ENCODE data around the gene AOPEP. TPM values are rescaled to one million over a fixed set of nuclear protein-coding genes. Genes with fewer than 3 reads are reported as not detected.

Gene AOPEP
- polyA plus RNA-seq, 1 donor, result 44.3 TPM

- H3K27me3 ChIP-seq (ENCODE audit: control insufficient read depth, insufficient read depth, low read length), result no peaks in the 10 kb centered on the region
- WGBS (ENCODE audit: insufficient coverage, low lambda C conversion rate), result no CpG with 5 or more reads among the region's 1 CpG
- H3K4me1 ChIP-seq (ENCODE audit: control insufficient read depth, insufficient read depth, low read length), result peaks cover 10% of the 10 kb centered on the region
- H3K9me3 ChIP-seq (ENCODE audit: control insufficient read depth, low read depth, low read length), result no peaks in the 10 kb centered on the region
- peaks cover 15% of the 10 kb centered on the region for H3K36me3 ChIP-seq (ENCODE audit: control insufficient read depth, insufficient read depth, low read length)
- no peak overlapping the region for H3K27ac ChIP-seq (ENCODE audit: low read length)
- no peak overlapping the region for H3K4me3 ChIP-seq (ENCODE audit: low read length)
- no peak for DNase-seq
Observed at GRCh38 chr9:94802251-94802650, 75.8 kb downstream of the AOPEP start.

- Histone ChIP-seq H3K4me1 (ENCODE audit: control insufficient read depth, insufficient read depth, low read length) (peaks cover 10% of the 10 kb centered on the region), H3K4me3 (ENCODE audit: low read length) (no peak overlapping the region), H3K9me3 (ENCODE audit: control insufficient read depth, low read depth, low read length) (no peaks in the 10 kb centered on the region), H3K36me3 (ENCODE audit: control insufficient read depth, insufficient read depth, low read length) (peaks cover 18% of the 10 kb centered on the region), H3K27me3 (ENCODE audit: control insufficient read depth, insufficient read depth, low read length) (no peaks in the 10 kb centered on the region), H3K27ac (ENCODE audit: low read length) (no peak overlapping the region)
- no peak for DNase-seq
- 80% methylated on average over 1 of the region's 3 CpGs for WGBS (ENCODE audit: insufficient coverage, low lambda C conversion rate)
Observed at GRCh38 chr9:94802793-94803192, 76.3 kb downstream of the AOPEP start.

- WGBS (ENCODE audit: insufficient coverage, low lambda C conversion rate), result 100% methylated on average over 2 of the region's 5 CpGs
Observed at GRCh38 chr9:94804316-94804715, 77.8 kb downstream of the AOPEP start.

GRCh38 chr9:94805051-94805489 is 78.6 kb downstream of the AOPEP start:
- no peaks in the 10 kb centered on the region for H3K9me3 ChIP-seq (ENCODE audit: control insufficient read depth, low read depth, low read length)
- no peak for DNase-seq
- peak overlapping the region; percentile 5 for H3K27ac ChIP-seq (ENCODE audit: low read length)
- 83% methylated on average over 1 of the region's 8 CpGs for WGBS (ENCODE audit: insufficient coverage, low lambda C conversion rate)
- peaks cover 25% of the 10 kb centered on the region for H3K36me3 ChIP-seq (ENCODE audit: control insufficient read depth, insufficient read depth, low read length)
- H3K27me3 ChIP-seq (ENCODE audit: control insufficient read depth, insufficient read depth, low read length), result no peaks in the 10 kb centered on the region
- peaks cover 10% of the 10 kb centered on the region for H3K4me1 ChIP-seq (ENCODE audit: control insufficient read depth, insufficient read depth, low read length)
- H3K4me3 ChIP-seq (ENCODE audit: low read length), result no peak overlapping the region

More at GRCh38 chr9:94804316-94804715, 77.8 kb downstream of the AOPEP start:
- peaks cover 21% of the 10 kb centered on the region for H3K36me3 ChIP-seq (ENCODE audit: control insufficient read depth, insufficient read depth, low read length)
- no peaks in the 10 kb centered on the region for H3K9me3 ChIP-seq (ENCODE audit: control insufficient read depth, low read depth, low read length)
- DNase-seq, result no peak
- no peaks in the 10 kb centered on the region for H3K27me3 ChIP-seq (ENCODE audit: control insufficient read depth, insufficient read depth, low read length)
- no peak overlapping the region for H3K4me3 ChIP-seq (ENCODE audit: low read length)
- no peak overlapping the region for H3K27ac ChIP-seq (ENCODE audit: low read length)
- H3K4me1 ChIP-seq (ENCODE audit: control insufficient read depth, insufficient read depth, low read length), result peaks cover 10% of the 10 kb centered on the region

GRCh38 chr9:94805585-94805984 is 79.1 kb downstream of the AOPEP start:
- no peak overlapping the region for H3K4me3 ChIP-seq (ENCODE audit: low read length)
- H3K27me3 ChIP-seq (ENCODE audit: control insufficient read depth, insufficient read depth, low read length), result no peaks in the 10 kb centered on the region
- peaks cover 10% of the 10 kb centered on the region for H3K4me1 ChIP-seq (ENCODE audit: control insufficient read depth, insufficient read depth, low read length)
- peak overlapping the region; percentile 5 for H3K27ac ChIP-seq (ENCODE audit: low read length)
- no peaks in the 10 kb centered on the region for H3K9me3 ChIP-seq (ENCODE audit: control insufficient read depth, low read depth, low read length)
- WGBS (ENCODE audit: insufficient coverage, low lambda C conversion rate), result no CpG with 5 or more reads among the region's 3 CpGs
- peak; percentile 33 to 76 for DNase-seq
- peaks cover 25% of the 10 kb centered on the region for H3K36me3 ChIP-seq (ENCODE audit: control insufficient read depth, insufficient read depth, low read length)

GRCh38 chr9:94806307-94806893 is 79.9 kb downstream of the AOPEP start:
- H3K36me3 ChIP-seq (ENCODE audit: control insufficient read depth, insufficient read depth, low read length), result peaks cover 23% of the 10 kb centered on the region
- no peaks in the 10 kb centered on the region for H3K27me3 ChIP-seq (ENCODE audit: control insufficient read depth, insufficient read depth, low read length)
- DNase-seq, result no peak
- no peaks in the 10 kb centered on the region for H3K9me3 ChIP-seq (ENCODE audit: control insufficient read depth, low read depth, low read length)
- H3K4me3 ChIP-seq (ENCODE audit: low read length), result no peak overlapping the region
- whole genome bisulfite sequencing (ENCODE audit: insufficient coverage, low lambda C conversion rate), result 100% methylated on average over 1 of the region's 3 CpGs
- H3K27ac ChIP-seq (ENCODE audit: low read length), result no peak overlapping the region
- H3K4me1 ChIP-seq (ENCODE audit: control insufficient read depth, insufficient read depth, low read length), result peaks cover 10% of the 10 kb centered on the region

GRCh38 chr9:94807556-94807955 is 81.1 kb downstream of the AOPEP start:
- Histone ChIP-seq H3K4me3 (ENCODE audit: low read length) (no peak overlapping the region), H3K9me3 (ENCODE audit: control insufficient read depth, low read depth, low read length) (no peaks in the 10 kb centered on the region), H3K4me1 (ENCODE audit: control insufficient read depth, insufficient read depth, low read length) (peaks cover 10% of the 10 kb centered on the region), H3K27me3 (ENCODE audit: control insufficient read depth, insufficient read depth, low read length) (no peaks in the 10 kb centered on the region), H3K27ac (ENCODE audit: low read length) (no peak overlapping the region), H3K36me3 (ENCODE audit: control insufficient read depth, insufficient read depth, low read length) (peaks cover 23% of the 10 kb centered on the region)
- WGBS (ENCODE audit: insufficient coverage, low lambda C conversion rate), result no CpG with 5 or more reads among the region's 3 CpGs
- DNase-seq, result no peak

GRCh38 chr9:94808926-94809700 is 82.6 kb downstream of the AOPEP start:
- H3K27ac ChIP-seq (ENCODE audit: low read length), result no peak overlapping the region
- H3K9me3 ChIP-seq (ENCODE audit: control insufficient read depth, low read depth, low read length), result no peaks in the 10 kb centered on the region
- peaks cover 10% of the 10 kb centered on the region for H3K4me1 ChIP-seq (ENCODE audit: control insufficient read depth, insufficient read depth, low read length)
- H3K27me3 ChIP-seq (ENCODE audit: control insufficient read depth, insufficient read depth, low read length), result no peaks in the 10 kb centered on the region
- whole genome bisulfite sequencing (ENCODE audit: insufficient coverage, low lambda C conversion rate), result no CpG with 5 or more reads among the region's 6 CpGs
- DNase-seq, result no peak
- H3K4me3 ChIP-seq (ENCODE audit: low read length), result no peak overlapping the region
- H3K36me3 ChIP-seq (ENCODE audit: control insufficient read depth, insufficient read depth, low read length), result peaks cover 23% of the 10 kb centered on the region

- no peak overlapping the region for H3K27ac ChIP-seq (ENCODE audit: low read length)
- DNase-seq, result no peak
- no peaks in the 10 kb centered on the region for H3K27me3 ChIP-seq (ENCODE audit: control insufficient read depth, insufficient read depth, low read length)
- H3K9me3 ChIP-seq (ENCODE audit: control insufficient read depth, low read depth, low read length), result no peaks in the 10 kb centered on the region
- H3K4me3 ChIP-seq (ENCODE audit: low read length), result no peak overlapping the region
- peaks cover 10% of the 10 kb centered on the region for H3K4me1 ChIP-seq (ENCODE audit: control insufficient read depth, insufficient read depth, low read length)
- peaks cover 23% of the 10 kb centered on the region for H3K36me3 ChIP-seq (ENCODE audit: control insufficient read depth, insufficient read depth, low read length)
- WGBS (ENCODE audit: insufficient coverage, low lambda C conversion rate), result no CpG with 5 or more reads among the region's 6 CpGs
Observed at GRCh38 chr9:94809778-94810177, 83.3 kb downstream of the AOPEP start.

GRCh38 chr9:94811074-94811473 is 84.6 kb downstream of the AOPEP start:
- no peak overlapping the region for H3K27ac ChIP-seq (ENCODE audit: low read length)
- no peaks in the 10 kb centered on the region for H3K27me3 ChIP-seq (ENCODE audit: control insufficient read depth, insufficient read depth, low read length)
- no peaks in the 10 kb centered on the region for H3K9me3 ChIP-seq (ENCODE audit: control insufficient read depth, low read depth, low read length)
- no peak for DNase-seq
- no peak overlapping the region for H3K4me3 ChIP-seq (ENCODE audit: low read length)
- peaks cover 23% of the 10 kb centered on the region for H3K36me3 ChIP-seq (ENCODE audit: control insufficient read depth, insufficient read depth, low read length)
- peaks cover under 1% of the 10 kb centered on the region for H3K4me1 ChIP-seq (ENCODE audit: control insufficient read depth, insufficient read depth, low read length)
- no CpG with 5 or more reads among the region's 2 CpGs for WGBS (ENCODE audit: insufficient coverage, low lambda C conversion rate)

All from large intestine (tissue), 3 donors.